ENCODE data around the gene CRIM1.

DNA sequence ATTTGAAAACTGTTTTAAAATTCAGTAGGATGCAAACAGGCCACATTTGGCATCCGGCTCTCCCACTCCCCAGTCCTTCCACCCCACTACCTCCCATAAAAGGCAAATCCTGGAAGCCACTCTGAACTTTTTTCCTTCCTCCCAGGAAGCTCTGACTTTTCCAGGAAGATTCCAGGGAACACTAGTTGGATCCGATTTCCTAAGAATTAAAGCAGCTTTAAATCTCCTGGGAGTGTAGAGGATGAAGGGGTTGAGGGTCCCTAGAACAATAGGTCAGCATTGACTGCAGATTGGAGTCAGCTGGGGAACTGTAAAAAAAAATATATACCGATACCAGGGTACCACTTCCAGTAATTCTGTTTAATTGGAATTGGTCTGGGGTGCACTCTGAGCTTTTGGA, 76.9 kb downstream of the CRIM1 start:
- no peak for TF ChIP-seq TAF1 (IDR thresholded peaks at IDR 0.05; ENCODE audit: low read depth)
- TF ChIP-seq EP300 (IDR thresholded peaks at IDR 0.05; ENCODE audit: borderline replicate concordance), result no peak
- no peak for TF ChIP-seq RAD21 (IDR thresholded peaks at IDR 0.05; ENCODE audit: low read depth)
- TF ChIP-seq, protein P1, sequence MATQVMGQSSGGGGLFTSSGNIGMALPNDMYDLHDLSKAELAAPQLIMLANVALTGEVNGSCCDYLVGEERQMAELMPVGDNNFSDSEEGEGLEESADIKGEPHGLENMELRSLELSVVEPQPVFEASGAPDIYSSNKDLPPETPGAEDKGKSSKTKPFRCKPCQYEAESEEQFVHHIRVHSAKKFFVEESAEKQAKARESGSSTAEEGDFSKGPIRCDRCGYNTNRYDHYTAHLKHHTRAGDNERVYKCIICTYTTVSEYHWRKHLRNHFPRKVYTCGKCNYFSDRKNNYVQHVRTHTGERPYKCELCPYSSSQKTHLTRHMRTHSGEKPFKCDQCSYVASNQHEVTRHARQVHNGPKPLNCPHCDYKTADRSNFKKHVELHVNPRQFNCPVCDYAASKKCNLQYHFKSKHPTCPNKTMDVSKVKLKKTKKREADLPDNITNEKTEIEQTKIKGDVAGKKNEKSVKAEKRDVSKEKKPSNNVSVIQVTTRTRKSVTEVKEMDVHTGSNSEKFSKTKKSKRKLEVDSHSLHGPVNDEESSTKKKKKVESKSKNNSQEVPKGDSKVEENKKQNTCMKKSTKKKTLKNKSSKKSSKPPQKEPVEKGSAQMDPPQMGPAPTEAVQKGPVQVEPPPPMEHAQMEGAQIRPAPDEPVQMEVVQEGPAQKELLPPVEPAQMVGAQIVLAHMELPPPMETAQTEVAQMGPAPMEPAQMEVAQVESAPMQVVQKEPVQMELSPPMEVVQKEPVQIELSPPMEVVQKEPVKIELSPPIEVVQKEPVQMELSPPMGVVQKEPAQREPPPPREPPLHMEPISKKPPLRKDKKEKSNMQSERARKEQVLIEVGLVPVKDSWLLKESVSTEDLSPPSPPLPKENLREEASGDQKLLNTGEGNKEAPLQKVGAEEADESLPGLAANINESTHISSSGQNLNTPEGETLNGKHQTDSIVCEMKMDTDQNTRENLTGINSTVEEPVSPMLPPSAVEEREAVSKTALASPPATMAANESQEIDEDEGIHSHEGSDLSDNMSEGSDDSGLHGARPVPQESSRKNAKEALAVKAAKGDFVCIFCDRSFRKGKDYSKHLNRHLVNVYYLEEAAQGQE (IDR thresholded peaks at IDR 0.05; ENCODE audit: low read depth), result no peak
- no peak for TF ChIP-seq TCF12 (IDR thresholded peaks at IDR 0.05; ENCODE audit: low read depth)
- no peak for TF ChIP-seq NFIC (IDR thresholded peaks at IDR 0.05)
- no peak for TF ChIP-seq TEAD4 (IDR thresholded peaks at IDR 0.05)
